K562 (cell line): ENCODE data around the gene MRGPRE. TPM values are rescaled to one million over a fixed set of nuclear protein-coding genes. Genes with fewer than 3 reads are reported as not detected.

Experiments used
- ATAC-seq: fragments of 200-7000 bp; cut with Tn5 transposase; 3 replicates; pipeline ENCODE4 v1.9.1; 2020; ENCODE audit warnings: moderate library complexity
- BruUV-seq: library from RNA; stranded (reverse); fragments of 400-500 nt; replicated peaks from 2 replicates; lab custom pipeline; 2021; lab: Mats Ljungman, UMichigan
- CTCF ChIA-PET: fragments of 300-600 bp; formaldehyde crosslinking; extraction: SDS; loops from one replicate; lab custom pipeline; 2021; ENCODE audit warnings: low intra/inter-chr PET ratio; lab: Yijun Ruan, JAX
- POLR2A ChIA-PET: fragments of 300-600, 350-650 bp; sonication (Branson Sonifier 250); formaldehyde crosslinking; extraction: SDS; loops from one replicate; lab custom pipeline; 2021; ENCODE audit warnings: antibody characterized with exemption, inconsistent platforms; lab: Yijun Ruan, JAX
- DNase-seq, 4 experiments: peaks; one replicate each; pipeline versions ENCODE4 v3.0.0 to v3.0.0-alpha.2; 2011 to 2018; ENCODE audit warnings: low spot score in 3 of 4, mixed read lengths in 3 of 4; ENCODE audit errors: extremely low read depth in 1 of 4
- FAIRE-seq: peaks from 2 replicates; lab custom pipeline; 2011; peaks lifted over from hg19 to GRCh38; lab: Jason Lieb, UNC
- H2AFZ ChIP-seq: 2 replicates; pipeline ENCODE4 v1.6.0; 2011; ENCODE audit warnings: low read depth, low read length, control low read depth, inconsistent platforms
- H3K27ac ChIP-seq: fragments of 200-600 bp; 3 replicates; pipeline ENCODE4 v1.8.0; 2011; ENCODE audit warnings: low read depth, mild to moderate bottlenecking, control low read depth, inconsistent platforms, low read length, moderate library complexity, mixed read lengths; ENCODE audit errors: extremely low read depth
- H3K27me3 ChIP-seq, 2 experiments: fragments of 300-600 bp in 1 of 2; 2 replicates in 1 of 2; 3 replicates in 1 of 2; pipeline versions ENCODE4 v1.6.0 to v1.8.0; 2011; ENCODE audit warnings: inconsistent platforms in 2 of 2, low read length in 2 of 2, mild to moderate bottlenecking in 1 of 2, mixed read lengths in 1 of 2, moderate library complexity in 1 of 2; ENCODE audit not compliant: control insufficient read depth in 2 of 2, insufficient read depth in 2 of 2
- H3K36me3 ChIP-seq: fragments of 300-600 bp; 3 replicates; pipeline ENCODE4 v1.8.0; 2011; ENCODE audit warnings: mild to moderate bottlenecking, low read length, inconsistent platforms; ENCODE audit not compliant: control insufficient read depth, insufficient read depth
- H3K4me1 ChIP-seq, 2 experiments: fragments of 200-600 bp in 1 of 2; replicated peaks in 1 of 2; 2 replicates in 1 of 2; 3 replicates in 1 of 2; pipeline versions ENCODE4 v1.5.1 to v1.8.0; 2011; ENCODE audit warnings: inconsistent platforms in 2 of 2, low read length in 2 of 2, mild to moderate bottlenecking in 1 of 2, mixed read lengths in 1 of 2, moderate library complexity in 1 of 2; ENCODE audit not compliant: control insufficient read depth in 2 of 2, insufficient read depth in 2 of 2
- H3K4me2 ChIP-seq: 2 replicates; pipeline ENCODE4 v1.6.1; 2011; ENCODE audit warnings: low read length, control low read depth, inconsistent platforms, mixed read lengths; ENCODE audit not compliant: insufficient read depth
- H3K4me3 ChIP-seq: fragments of 200-600 bp; sonication (generic), shearing (Covaris generic); 2 replicates; pipeline ENCODE4 v1.5.1; 2016; ENCODE audit warnings: control low read depth, inconsistent platforms
- H3K79me2 ChIP-seq: fragments of 200-600 bp; 3 replicates; pipeline ENCODE4 v1.8.0; 2011; ENCODE audit warnings: low read length, inconsistent platforms; ENCODE audit not compliant: control insufficient read depth, insufficient read depth
- H3K9ac ChIP-seq, 2 experiments: 2 replicates each; pipeline versions ENCODE4 v1.6.0 to v1.6.1; 2011; ENCODE audit warnings: low read depth in 2 of 2, low read length in 2 of 2, control low read depth in 1 of 2, inconsistent platforms in 1 of 2, mild to moderate bottlenecking in 1 of 2, mixed read lengths in 1 of 2; ENCODE audit not compliant: insufficient read depth in 1 of 2
- H3K9me1 ChIP-seq: one replicate; pipeline ENCODE4 v1.6.0; 2011; ENCODE audit warnings: inconsistent platforms, mild to moderate bottlenecking, low read length, moderate library complexity; ENCODE audit not compliant: control insufficient read depth, insufficient read depth
- H3K9me3 ChIP-seq: replicated peaks from 2 replicates; pipeline ENCODE4 v1.5.1; 2011; ENCODE audit warnings: low read depth, low read length, inconsistent platforms; ENCODE audit not compliant: control insufficient read depth, insufficient read depth
- H4K20me1 ChIP-seq: replicated peaks from 2 replicates; pipeline ENCODE4 v1.6.1; 2011; ENCODE audit warnings: low read length, inconsistent platforms, mixed read lengths; ENCODE audit not compliant: control insufficient read depth, insufficient read depth
- IRF2 ChIP-seq: sonication (generic); formaldehyde crosslinking; IDR thresholded peaks from 2 replicates; pipeline ENCODE4 v1.8.1; 2022; ENCODE audit warnings: mild to moderate bottlenecking, missing genetic modification reagents
- MYNN ChIP-seq, 2 experiments: sonication (generic); formaldehyde crosslinking in 1 of 2; IDR thresholded peaks; 2 replicates each; pipeline versions ENCODE4 v1.5.0 to v1.6.1; 2016 to 2020; ENCODE audit warnings: antibody characterized with exemption in 1 of 2, missing genetic modification reagents in 1 of 2
- PHF20 ChIP-seq: fragments of 450-650 bp; IDR thresholded peaks from 2 replicates; pipeline ENCODE4 v1.6.1; 2018; ENCODE audit not compliant: partially characterized antibody
- ZNF740 ChIP-seq, 3 experiments: fragments of 200-800 bp in 1 of 3; sonication (Bioruptor generic) in 1 of 3; sonication (generic) in 1 of 3; formaldehyde crosslinking in 1 of 3; IDR thresholded peaks; 2 replicates each; pipeline versions ENCODE4 v1.6.1 to v1.8.0; 2016 to 2022; ENCODE audit warnings: mild to moderate bottlenecking in 2 of 3, missing compliant biosample characterization in 2 of 3, missing genetic modification characterization in 2 of 3, missing genetic modification reagents in 1 of 3
- WGBS: fragments of 100-300 bp; shearing (Covaris generic); methylation state at CpG from one replicate; pipeline ENCODE4 v1.1.6; 2016; ENCODE audit warnings: low coverage, mixed read lengths; ENCODE audit not compliant: insufficient coverage; ENCODE audit errors: missing lambda C conversion rate; 5-methylcytosine and 5-hydroxymethylcytosine counted together
- in situ Hi-C: fragments of 300-500 bp; cut with MboI; formaldehyde crosslinking; loops from 4 replicates; pipeline ENCODE4 v1.15.0; 2018; ENCODE audit warnings: inconsistent platforms, mixed read lengths
- intact Hi-C: fragments of 100-400 bp; cut with micrococcal nuclease; formaldehyde crosslinking; loops from 2 replicates; pipeline ENCODE4 v1.14.2; 2022
- polyA plus RNA-seq, 8 experiments: library from polyadenylated mRNA; depleted of rRNA in 4 of 8; stranded (reverse) in 5 of 8; unstranded in 3 of 8; fragments of >200 nt; fragmentation: Nextera tagmentation in 2 of 8; fragmentation: Illumina TruSeq in 1 of 8; extraction: Ambion mirVana in 2 of 8; extraction: Trizol in 1 of 8; gene quantifications; 2 replicates each; pipeline versions ENCODE4 v1.2.1 to v1.2.3, GENCODE V29; 2011 to 2014; ENCODE audit warnings: inconsistent platforms in 1 of 8, missing spikeins in 1 of 8
- total RNA-seq, 7 experiments: library from RNA; depleted of rRNA in 6 of 7; stranded (reverse); fragments of >200 nt in 6 of 7; fragmentation: Illumina TruSeq in 2 of 7; extraction: Trizol in 2 of 7; gene quantifications; 2 replicates each; pipeline versions ENCODE4 v1.2.1 to v1.2.3, GENCODE V29; 2011 to 2021; ENCODE audit warnings: low replicate concordance in 1 of 7
- TF ChIP-seq, protein P1 (sequence below): fragments of 250-450 bp; sonication (Bioruptor Pico); IDR thresholded peaks from 2 replicates; pipeline ENCODE4 v1.4.0; 2020
- TF ChIP-seq, protein P2 (sequence below): fragments of 200-800 bp; sonication (Bioruptor generic); IDR thresholded peaks from 2 replicates; pipeline ENCODE4 v1.6.1; 2017; ENCODE audit warnings: missing genetic modification characterization, missing compliant biosample characterization

The MRGPRE gene
- total and polyA plus RNA-seq, 9 of the 15 experiments (the other 6 are each of a cell fraction or from before 2014, with no cell fraction given) = not detected

DNA sequence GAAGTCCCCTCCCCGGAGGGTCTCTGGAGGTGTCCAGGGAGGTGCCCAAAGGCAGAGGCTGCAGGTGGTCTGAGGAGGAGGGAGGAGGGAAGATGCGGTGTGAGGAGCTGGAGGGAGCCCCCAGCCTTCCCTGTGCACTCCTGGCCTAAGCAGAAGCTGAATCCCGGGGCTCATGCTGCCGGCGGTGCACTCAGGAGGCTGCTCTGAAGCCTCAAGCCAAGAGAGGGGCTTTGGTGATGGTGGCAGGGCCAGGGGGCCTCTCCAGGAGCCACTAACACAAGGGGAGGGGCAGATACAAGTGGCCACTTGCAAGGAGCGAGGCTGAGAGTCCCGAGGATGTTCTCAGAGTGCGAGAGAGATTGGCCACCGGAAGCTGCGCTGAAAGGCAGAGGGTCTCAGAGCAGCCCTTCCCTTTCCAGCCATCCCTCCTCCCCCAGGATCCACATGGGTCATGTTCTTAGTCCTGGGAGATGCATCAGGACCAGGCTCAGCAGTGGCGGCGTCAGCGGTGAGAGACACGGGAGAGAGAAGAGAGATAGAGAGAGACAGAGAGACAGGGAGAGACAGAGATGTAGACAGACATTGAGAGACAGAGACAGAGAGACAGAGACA lies 12.8 kb downstream of the MRGPRE start:
- BruUV-seq = no TSS peak
- Histone ChIP-seq H4K20me1 (no peaks in the 10 kb centered on the region), H3K79me2 (no peaks in the 10 kb centered on the region), H3K9me1 (no peaks in the 10 kb centered on the region), H3K36me3 (no peaks in the 10 kb centered on the region), H3K27ac (no peak overlapping the region), H3K27me3 (peaks cover 0 to 7% of the 10 kb centered on the region in 2 experiments; a peak in 1 of 5 replicates), H3K4me2 (no peak overlapping the region), H3K9ac (no peak overlapping the region), H2AFZ (0 out of 2 replicates have a peak overlapping the region, but pooled peaks have one; percentile 26), H3K4me3 (no peak overlapping the region), H3K4me1 (peaks cover 11 to 80% of the 10 kb centered on the region in 2 experiments; a peak in 4 of 5 replicates), H3K9me3 (no peaks in the 10 kb centered on the region)
- DNase-seq (no peak), FAIRE-seq (peak; percentile 11), ATAC-seq (no peak)
- in situ Hi-C loops = no loop called here
- POLR2A ChIA-PET = interaction anchor here (0.6 to 1.2 kb wide), 2 partner anchors 11 to 25 kb away, joined by 3 to 4 read pairs; no protein-coding TSS in a partner anchor
- TF ChIP-seq IRF2 (no peak), ZNF740 (CRISPR knock-in tag; IDR thresholded peaks at IDR 0.05) (no peak), ZNF740 (tag; IDR thresholded peaks at IDR 0.05) (no peak), PHF20 (no peak), MYNN (IDR thresholded peaks at IDR 0.05) (no peak), MYNN (CRISPR knock-in tag; IDR thresholded peaks at IDR 0.05) (no peak)
- TF ChIP-seq, protein P1, sequence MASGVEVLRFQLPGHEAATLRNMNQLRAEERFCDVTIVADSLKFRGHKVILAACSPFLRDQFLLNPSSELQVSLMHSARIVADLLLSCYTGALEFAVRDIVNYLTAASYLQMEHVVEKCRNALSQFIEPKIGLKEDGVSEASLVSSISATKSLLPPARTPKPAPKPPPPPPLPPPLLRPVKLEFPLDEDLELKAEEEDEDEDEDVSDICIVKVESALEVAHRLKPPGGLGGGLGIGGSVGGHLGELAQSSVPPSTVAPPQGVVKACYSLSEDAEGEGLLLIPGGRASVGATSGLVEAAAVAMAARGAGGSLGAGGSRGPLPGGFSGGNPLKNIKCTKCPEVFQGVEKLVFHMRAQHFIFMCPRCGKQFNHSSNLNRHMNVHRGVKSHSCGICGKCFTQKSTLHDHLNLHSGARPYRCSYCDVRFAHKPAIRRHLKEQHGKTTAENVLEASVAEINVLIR (CRISPR knock-in tag) = no peak
- TF ChIP-seq, protein P2, sequence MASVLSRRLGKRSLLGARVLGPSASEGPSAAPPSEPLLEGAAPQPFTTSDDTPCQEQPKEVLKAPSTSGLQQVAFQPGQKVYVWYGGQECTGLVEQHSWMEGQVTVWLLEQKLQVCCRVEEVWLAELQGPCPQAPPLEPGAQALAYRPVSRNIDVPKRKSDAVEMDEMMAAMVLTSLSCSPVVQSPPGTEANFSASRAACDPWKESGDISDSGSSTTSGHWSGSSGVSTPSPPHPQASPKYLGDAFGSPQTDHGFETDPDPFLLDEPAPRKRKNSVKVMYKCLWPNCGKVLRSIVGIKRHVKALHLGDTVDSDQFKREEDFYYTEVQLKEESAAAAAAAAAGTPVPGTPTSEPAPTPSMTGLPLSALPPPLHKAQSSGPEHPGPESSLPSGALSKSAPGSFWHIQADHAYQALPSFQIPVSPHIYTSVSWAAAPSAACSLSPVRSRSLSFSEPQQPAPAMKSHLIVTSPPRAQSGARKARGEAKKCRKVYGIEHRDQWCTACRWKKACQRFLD (CRISPR knock-in tag) = no peak
- CTCF ChIA-PET = no interaction called here
- 29% methylated on average over 14 of the region's 14 CpGs for WGBS
- intact Hi-C loops = loop anchor here (5.0 kb wide), 1 partner anchor 188 kb away; no protein-coding TSS in a partner anchor
